GM18868 (cell line): ENCODE results near the gene ABCA12.

Experiments used
- ATAC-seq: cut with Tn5 transposase; IDR thresholded peaks from one replicate; pipeline ENCODE4 v1.9.1; 2021; ENCODE audit warnings: mild to moderate bottlenecking, moderate library complexity; ENCODE audit not compliant: unreplicated experiment

Gene ABCA12

DNA sequence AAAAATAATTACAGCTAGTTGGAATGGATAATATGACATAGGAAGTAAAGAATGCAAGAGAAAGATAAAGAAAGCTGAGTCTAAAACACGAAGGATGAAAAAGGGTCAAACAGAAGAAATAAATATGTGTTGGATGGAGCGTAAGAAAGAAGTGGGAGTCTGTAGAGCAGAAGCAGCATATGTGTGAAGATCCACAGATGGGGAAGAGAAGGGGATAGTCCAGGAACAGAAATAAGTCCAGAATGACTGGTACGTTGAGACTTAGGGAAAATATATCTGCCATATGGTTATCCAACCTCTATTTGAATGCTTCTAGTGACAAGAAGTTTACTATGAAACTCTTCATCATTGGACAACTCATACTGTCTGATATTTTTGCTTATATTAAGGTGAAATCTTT is 18.0 kb downstream of the ABCA12 start:
- no peak for ATAC-seq

DNA sequence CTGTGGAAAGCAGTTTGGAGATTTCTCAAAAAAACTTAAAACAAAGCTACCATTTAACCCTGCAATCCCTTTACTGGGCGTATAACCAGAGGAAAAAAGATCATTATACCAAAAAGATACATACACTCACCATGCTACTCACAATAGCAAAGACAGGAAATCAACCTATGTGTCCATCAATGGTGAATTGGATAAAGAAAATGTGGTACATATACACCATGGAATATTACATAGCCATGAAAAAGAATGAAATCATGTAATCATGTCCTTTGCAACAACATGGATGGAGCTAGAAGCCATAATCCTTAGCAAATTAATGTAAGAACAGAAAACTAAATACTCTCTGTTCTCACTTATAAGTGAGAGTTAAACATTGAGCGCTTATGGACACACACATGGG is 18.6 kb downstream of the ABCA12 start:
- ATAC-seq: no peak

DNA sequence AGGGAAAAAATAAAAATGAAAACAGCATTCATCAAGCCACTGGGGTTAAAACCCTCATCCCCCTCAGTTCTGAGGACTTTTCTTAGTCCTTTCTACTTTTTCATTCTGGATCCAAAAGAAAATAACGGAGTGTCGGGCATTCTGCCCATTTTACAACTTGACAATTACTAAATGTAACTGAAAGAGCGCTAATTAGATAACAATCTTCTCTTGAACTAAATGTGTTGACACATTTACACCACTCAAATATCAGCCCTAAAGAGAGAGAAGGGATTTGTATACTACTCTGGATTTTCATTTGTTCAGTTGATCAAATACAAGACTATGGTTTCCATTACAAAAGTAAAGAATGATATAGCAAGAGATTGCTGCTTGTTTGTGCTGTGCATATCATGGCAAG is 27.5 kb downstream of the ABCA12 start:
- no peak for ATAC-seq

DNA sequence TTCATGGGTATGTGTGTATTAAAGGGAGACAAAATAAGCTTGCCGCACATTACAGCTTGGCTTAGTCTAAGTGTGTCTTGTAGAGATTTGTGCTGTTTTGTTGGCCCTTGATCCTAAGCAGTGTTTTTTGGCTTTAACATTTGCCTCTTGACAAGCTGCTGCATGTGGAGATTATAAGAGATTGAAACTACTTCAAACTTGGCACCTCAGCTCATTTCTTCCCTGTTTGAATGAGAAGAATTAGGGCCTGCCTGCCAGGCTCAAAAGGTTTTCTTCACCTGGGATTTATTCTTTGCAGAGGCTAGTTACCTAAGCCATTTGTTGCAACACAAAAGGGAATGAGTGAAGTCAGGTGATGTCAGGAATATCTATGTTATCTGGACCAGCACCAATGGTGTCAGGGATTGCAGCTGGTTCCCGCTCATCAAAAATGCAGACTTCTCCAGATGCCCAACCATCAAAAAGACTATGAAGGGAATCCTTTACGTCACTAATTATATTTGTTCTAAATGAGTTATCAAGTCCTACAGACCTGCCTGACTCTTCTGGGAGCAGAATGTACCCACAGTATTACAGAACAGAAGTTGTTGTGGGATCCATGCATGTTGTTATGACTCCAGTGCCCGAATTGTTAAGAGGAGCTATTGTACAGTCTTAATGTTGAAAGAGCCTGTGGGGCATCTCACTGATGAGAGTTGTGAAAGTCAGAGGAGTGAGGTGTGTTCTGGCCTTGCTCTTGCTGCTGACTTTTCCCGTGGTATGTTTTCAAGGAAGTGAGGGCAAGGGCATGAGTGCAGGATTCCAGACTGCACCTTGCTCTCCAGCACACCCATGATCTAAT is 31.0 kb downstream of the ABCA12 start:
- ATAC-seq: no peak

DNA sequence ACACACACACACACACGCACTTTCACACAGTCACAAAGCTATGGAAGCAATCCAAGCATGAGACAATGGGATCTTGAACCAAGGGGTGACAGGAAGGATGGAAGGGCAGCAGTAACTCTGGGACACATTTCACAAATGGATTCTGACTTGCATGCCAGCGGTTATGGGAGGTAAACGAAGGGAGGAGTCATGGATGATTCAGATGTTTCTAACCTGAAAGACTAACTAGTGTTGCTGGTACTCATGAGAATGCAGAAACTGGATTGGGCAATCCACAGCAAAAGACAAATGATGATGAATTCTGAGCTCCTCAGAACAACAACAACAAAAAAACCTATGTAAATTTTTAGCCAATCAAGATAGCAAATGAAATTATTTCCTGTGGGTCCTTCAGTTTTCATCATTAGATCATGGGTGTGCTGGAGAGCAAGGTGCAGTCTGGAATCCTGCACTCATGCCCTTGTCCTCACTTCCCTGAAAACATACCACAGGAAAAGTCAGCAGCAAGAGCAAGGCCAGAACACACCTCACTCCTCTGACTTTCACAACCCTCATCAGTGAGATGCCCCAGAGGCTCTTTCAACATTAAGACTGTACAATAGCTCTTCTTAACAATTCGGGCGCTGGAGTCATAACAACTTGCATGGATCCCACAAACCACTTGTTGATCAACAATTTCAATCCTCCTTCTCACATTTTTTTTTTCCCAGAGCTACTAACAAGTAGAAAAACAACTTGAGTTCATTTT is 32.6 kb downstream of the ABCA12 start:
- ATAC-seq: no peak

DNA sequence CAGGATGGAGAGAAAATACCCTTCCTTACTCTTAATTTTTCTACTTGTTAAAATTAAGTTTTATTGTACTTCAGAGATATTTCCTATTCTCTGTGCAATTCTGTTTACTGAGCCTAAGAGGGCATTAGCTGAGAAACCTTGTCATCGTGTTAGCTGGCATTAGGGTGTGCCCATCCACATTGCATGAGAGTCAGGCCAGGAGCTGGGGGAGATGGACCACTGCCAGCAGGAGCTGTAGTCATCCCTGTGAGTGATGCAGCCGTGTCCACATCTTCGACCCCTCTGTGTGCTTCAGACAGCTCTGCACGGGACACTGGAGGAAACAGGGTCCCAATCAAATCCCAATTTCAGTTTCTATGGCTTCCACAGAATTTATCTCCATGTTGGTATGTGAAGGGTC is 34.2 kb downstream of the ABCA12 start:
- ATAC-seq: no peak

DNA sequence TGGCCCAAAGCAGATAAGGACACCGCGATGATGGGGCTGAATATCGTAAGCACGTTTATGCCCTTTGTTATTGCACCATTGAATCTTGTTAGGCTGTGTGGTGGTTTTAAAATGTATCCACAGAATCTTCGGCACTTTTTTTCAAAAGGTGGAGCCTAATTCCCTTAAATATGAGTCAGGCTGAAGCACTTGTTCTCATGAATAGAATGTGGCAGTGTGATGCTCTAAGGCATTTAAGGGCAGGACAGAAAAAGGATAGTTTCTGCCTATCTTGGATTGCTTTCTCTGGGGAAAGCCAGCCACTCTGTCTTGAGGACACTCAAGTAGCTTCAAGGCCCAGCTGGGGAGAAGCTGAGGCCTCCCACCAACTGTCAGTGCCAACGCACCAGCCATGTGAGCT is 39.6 kb downstream of the ABCA12 start:
- ATAC-seq: no peak

DNA sequence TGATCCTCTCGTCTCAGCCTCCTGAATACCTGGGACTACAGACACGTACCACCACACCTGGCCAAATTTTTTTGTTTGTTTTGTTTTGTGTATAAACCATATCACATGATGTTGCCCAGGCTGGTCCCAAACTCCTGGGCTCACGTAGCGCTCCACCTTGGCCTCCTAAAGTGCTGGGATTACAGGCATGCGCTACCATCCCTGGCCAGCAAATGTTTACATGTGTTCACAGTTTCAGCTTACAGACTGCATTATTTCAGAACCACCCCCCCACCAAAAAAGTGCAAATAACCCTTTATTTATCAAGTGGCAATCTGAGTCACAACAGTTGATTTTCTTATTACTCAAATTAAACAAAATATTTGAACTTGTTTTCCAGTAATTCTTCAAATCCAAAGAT is 54.3 kb downstream of the ABCA12 start:
- no peak for ATAC-seq

DNA sequence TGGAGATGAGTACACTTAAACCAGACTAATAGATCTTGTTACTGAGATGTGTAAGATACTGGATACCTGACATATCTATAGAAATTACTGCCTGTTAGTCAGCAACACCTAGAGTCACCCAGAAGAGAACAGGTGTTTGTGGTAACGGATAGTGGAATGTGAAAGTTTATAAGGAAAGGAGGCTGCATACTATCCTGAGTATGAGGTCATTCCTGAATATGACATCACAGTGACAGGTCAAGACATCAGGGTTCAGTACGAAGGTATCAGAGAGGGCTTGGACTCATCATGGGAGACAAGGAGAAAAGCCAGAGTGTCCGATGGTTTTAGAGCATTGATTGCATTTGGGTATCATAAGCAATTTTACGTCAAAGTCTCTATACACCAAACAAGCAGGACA is 55.3 kb downstream of the ABCA12 start:
- no peak for ATAC-seq

DNA sequence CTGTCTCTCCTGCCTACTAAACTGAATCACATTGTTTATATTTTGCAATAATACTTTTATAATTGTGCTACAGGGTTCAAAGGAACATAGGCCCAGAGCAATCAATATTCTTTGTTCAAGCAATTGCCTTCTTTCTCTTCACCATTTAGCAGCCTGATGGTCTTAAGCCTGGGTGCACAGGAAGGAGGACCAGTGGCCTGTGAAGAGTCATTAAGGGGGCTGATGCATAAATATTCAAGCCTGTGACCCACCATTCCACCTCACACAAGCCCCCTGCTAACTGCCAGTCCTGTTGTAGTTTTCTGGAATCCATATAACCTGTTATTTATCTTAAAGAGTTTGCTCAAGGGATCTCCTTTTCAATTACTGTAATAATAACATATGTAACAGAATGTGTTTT is 56.0 kb downstream of the ABCA12 start:
- ATAC-seq: no peak

DNA sequence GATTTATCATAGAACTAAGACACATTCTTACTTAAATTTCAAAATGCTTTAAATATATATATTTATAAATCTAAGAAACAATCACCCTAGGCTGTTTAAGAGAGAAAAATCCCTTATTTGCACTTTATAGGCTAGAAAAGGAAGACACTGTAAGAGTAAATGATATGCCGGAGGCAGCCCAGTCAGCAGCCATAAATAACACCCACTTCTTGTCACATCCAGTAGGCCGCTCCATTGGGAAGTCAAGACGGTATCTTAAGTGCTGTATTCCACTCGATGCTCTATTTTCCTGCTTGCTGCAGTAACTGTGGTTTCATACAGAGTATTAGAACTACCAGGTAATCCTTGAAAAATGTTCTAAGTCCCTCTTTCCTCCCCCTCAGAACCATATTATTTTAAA is 57.9 kb downstream of the ABCA12 start:
- no peak for ATAC-seq

DNA sequence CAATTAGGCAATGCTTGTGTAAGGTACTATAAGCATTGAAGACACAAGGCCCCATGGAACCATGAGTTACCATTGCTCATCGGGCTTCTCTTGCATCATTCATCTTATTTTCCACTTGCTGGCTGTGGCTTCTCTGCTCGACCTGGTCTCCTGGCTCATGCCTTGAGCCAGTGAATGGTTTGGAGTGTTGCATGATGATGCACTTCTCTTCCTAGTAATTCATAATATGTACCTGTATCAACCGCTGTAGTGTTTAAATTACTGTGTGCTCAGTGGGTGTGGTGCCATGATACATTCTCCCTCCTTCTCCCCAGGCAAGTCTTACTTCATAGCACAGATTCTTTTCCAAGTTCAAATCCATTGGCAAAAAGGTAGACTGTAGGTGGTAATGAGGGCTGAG is 66.8 kb downstream of the ABCA12 start:
- ATAC-seq: no peak

DNA sequence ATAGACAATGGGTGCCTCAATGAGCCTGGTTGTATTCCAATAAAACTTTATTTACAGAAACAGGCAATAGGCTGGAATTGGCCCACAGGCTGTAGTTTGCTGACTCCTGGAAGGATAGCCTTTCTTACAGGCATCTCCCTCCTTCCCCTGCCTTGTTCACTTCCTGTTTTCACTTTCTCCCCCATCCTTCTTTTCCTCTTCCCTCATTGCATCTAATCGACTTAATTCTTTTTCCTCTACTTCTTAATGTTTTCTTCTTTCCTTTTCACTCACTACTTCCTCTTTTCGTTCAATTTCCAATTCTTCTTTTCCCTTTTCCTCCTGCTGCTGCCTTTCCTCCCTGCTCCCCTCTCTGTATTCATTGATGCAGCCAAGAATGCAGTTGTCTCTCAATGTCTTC is 70.0 kb downstream of the ABCA12 start:
- ATAC-seq: no peak

DNA sequence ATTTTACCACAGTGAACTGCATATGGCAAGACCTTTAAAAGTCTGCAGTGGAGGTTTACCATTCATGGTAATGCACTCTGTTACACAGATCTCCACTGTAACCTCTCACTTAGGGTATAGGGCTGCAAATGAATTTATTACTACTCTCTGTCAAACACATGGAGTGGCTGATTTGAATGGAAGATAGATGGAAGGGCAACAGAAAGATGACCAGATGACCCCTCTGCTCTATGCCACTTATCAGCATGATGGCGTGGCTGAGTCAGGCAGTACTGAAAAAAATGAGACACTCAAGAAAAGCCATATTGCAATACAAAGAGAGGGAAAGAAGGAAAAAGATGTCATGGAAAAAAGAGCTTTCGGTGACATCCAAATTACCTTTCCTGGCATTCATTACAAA is 72.3 kb downstream of the ABCA12 start:
- ATAC-seq: no peak

DNA sequence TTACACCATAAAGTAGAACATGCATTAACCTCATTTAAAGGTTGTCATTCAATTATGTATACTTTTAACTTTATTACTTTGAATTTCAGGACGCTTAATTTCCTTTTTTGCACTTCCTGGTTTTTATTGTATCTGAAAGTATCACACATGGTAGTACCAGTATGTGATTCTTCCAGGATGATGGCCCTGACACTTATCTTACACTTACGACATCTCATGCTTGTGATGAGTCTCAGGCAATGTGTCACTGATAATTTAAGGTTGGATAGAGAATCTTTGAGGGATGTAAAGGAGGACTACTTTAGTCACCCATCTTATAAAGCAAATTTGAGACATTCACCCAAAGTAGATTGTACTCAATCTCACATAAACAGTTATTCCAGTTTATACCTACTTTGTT is 74.9 kb downstream of the ABCA12 start:
- ATAC-seq: no peak

DNA sequence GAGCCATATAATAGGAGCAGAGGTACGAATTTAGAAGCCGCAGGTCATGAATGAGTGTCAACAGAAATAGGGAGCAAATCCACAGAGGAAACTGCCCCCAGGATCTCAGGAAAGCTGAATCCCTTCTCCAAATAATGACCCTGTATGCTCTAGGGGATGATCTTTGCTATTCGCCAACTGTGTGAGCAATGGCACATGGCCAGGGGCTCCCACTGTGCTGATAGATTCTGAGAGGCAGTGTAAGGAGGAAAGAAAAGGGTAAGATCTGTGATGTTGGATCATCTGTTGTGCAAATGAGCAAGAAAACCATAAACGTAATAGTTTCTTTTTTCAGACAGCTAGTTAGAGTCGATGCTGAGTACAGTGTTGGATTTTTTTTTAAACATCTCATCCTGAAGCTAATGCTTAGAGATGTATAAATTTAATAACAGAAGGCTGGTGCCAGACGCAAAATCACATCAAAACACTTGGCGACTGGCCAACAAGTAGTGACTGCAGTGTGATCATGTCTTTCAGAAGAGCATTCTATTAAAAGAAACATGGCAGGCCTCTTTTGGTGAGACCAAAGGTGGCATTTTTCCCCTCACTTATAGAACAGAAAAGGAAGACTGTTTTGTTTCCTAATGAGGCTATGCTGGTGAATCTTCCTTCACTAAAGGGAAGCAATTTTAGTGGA is 77.4 kb downstream of the ABCA12 start:
- ATAC-seq: no peak

DNA sequence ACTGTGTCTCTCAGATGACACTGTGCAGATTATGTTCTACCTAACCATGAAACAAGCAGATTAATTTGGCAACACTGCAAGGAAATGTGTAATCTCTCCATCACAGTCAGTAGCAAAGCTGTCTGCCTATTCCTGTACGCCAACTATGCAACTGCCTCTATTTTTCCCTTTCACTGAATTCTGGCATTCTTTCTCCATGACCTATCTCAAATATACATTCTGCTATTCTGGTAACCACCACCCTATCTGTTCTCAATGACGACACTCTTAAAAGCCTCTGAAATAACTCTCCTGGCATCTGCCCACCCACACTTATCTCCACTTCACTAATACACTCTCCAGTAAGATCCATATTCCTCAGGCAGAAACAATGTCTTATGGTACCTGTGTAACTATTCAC is 78.7 kb downstream of the ABCA12 start:
- no peak for ATAC-seq

DNA sequence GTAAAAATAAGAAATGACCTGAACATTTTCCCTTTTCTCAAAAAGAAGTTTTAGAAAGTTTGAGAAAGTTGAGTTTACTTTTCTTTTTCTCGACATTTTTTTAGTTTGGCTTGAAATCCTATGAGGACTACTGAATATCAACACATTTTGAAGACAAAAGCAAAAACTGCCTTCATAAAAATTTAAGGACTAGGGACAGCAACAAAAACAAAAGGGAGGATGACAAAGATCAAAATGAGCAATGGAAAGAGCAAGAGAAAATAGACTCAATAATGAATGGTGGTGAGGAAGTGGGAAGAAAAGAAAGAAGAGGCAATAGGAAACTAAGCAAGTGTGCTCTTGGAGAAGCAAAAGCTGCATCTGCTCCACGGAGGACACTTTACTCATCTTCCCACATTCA is 82.5 kb downstream of the ABCA12 start:
- no peak for ATAC-seq

DNA sequence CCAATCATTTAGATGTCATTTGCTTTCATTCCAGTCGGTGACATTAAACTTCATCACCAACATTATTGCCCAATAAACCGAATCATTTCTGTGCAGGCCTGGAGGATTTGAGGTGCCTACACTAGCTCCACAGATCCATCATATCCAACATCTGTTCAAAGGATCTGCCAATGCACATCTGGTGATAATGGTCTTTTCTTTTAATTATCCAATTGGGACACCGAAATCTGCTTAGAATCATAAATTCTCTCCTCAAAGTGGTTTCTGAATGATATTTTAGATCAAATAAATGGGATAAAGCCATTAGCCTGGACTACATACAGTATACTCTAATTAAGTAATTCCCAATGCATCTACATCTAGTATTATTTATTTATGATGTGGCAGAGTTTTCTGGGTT is 85.6 kb downstream of the ABCA12 start:
- no peak for ATAC-seq

DNA sequence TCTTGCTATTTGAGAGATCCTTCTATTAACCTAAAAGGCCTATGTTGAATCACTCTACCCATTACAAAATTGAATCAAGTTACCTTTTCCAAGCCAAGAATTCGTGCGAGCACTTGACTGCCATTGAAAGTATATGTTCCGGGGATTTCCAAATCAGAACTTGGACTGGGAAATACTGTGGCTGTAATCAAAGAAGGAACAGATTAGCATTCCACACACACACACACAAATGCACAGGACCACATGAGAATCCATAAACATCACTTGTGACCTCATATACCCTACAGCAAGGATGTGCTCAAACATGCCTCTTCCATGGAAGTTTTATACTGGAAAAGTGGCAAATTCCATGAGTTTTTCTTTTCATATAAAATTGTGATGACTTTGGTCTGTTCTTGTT is 86.0 kb downstream of the ABCA12 start:
- ATAC-seq: no peak

DNA sequence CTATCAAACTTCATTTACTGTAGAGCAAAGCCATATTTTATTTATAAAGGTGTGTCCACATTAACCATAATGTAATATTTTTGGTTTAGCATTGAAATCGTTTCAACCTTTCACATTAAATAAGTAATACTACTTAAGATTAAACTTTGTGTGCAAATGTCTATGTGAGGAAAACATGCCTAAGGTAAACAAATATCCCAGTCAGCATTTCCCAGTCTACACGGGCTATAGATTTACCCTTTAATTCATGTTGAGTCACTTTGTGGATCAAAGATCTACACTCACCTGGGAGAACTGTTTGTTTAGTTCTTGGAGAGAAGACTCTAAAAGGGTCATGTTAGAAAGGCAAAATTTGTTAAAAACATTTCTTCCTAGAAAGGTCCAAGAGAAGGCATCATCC is 89.1 kb downstream of the ABCA12 start:
- no peak for ATAC-seq

DNA sequence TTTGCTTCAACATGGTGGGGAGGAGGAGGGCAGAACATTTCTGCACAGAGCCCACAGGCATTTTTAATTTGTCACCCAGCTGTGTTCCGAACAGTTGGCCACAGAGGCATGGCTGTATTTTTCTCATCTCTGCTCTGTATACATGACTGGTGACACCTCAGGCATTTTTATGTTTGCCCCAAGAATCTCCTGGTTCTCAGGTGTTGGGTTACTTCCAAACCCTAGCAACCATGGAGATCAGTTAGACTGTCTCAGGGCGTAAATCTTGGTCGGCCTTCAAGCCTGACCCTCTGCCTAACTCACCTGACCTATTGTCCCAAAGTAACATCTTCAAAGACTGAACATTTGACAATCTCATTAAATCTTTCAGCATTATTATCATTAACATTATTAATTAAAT is 100.0 kb downstream of the ABCA12 start:
- ATAC-seq: no peak
